ENCODE results near the gene MCF2L.

DNA sequence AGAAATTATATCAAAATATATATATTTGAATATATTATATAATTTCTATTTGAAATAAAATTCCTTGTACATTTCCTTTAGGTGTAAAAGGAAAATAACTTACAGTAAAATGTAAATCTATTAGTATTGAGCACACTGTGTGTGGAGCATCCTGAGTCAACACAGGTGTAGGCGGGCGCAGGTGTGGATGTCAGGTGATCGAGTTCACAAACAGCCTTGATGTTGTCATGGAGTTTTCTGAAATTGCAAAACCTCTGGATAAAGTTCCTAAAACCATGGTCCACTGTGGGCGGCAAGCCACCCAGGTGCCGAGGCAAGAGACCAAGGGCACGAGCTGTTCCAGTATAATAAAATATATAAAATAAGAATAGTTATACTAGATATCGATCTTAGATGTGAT is 27.7 kb upstream of the MCF2L start:
- TF ChIP-seq HDAC2 (IDR thresholded peaks at IDR 0.05) (no peak), KDM1A (IDR thresholded peaks at IDR 0.05; ENCODE audit: low read depth) (no peak)

Measured in A549 (cell line).